IPS-NIHi7 (cell line): Measurements from ENCODE around the gene TBX4.
"Not testable (repeated sequence)": the region's sequence is repeated elsewhere in the genome, so short reads cannot be mapped to it uniquely, and the experiment has no call there.

Experiments used
- DNase-seq: peaks from one replicate; pipeline ENCODE4 v3.0.0; 2012; ENCODE audit warnings: mixed read lengths; ENCODE audit errors: extremely low spot score

The TBX4 gene

GRCh38 chr17:61429274-61429673, 22.9 kb upstream of the TBX4 start:
- no peak for DNase-seq

GRCh38 chr17:61429831-61430230, 22.4 kb upstream of the TBX4 start:
- DNase-seq: not testable (repeated sequence)

GRCh38 chr17:61431594-61432311, 20.5 kb upstream of the TBX4 start:
- DNase-seq: no peak

- DNase-seq: no peak
Observed at GRCh38 chr17:61436273-61436672, 15.9 kb upstream of the TBX4 start.

- no peak for DNase-seq
Observed at GRCh38 chr17:61436995-61437704, 15.1 kb upstream of the TBX4 start.

- DNase-seq: no peak
Observed at GRCh38 chr17:61440697-61441096, 11.5 kb upstream of the TBX4 start.

GRCh38 chr17:61441507-61441906, 10.7 kb upstream of the TBX4 start:
- not testable (repeated sequence) for DNase-seq

GRCh38 chr17:61442136-61442775, 10.0 kb upstream of the TBX4 start:
- DNase-seq: no peak

GRCh38 chr17:61442878-61443474, 9.2 kb upstream of the TBX4 start:
- no peak for DNase-seq

- DNase-seq: peak; percentile 71
Observed at GRCh38 chr17:61443475-61443882, 8.7 kb upstream of the TBX4 start.

- no peak for DNase-seq
Observed at GRCh38 chr17:61444075-61444474, 8.1 kb upstream of the TBX4 start.

- DNase-seq: no peak
Observed at GRCh38 chr17:61444831-61445230, 7.4 kb upstream of the TBX4 start.

- no peak for DNase-seq
Observed at GRCh38 chr17:61447358-61447757, 4.9 kb upstream of the TBX4 start.

GRCh38 chr17:61448042-61448441, 4.2 kb upstream of the TBX4 start:
- no peak for DNase-seq

GRCh38 chr17:61449140-61449539, 3.1 kb upstream of the TBX4 start:
- not testable (repeated sequence) for DNase-seq

GRCh38 chr17:61449707-61450640, 2.2 kb upstream of the TBX4 start:
- DNase-seq: no peak

- no peak for DNase-seq
Observed at GRCh38 chr17:61450641-61451537, 1.3 kb upstream of the TBX4 start.

GRCh38 chr17:61451538-61452300, 503 bp upstream of the TBX4 start:
- DNase-seq: peak; percentile 52

GRCh38 chr17:61453566-61454380, 1.6 kb downstream of the TBX4 start:
- no peak for DNase-seq
